ENCODE measurements around the gene CD27.
A peak's percentile ranks its signal among the peaks of the same experiment; 100 is the strongest.

Gene CD27

GRCh38 chr12:6438345-6438744 lies 6.4 kb upstream of the CD27 start:
- no peak for TF ChIP-seq EZH2phosphoT487 (conservative IDR thresholded peaks at IDR 0.05; ENCODE audit: low read length)
- no peak for TF ChIP-seq CTCF (IDR thresholded peaks at IDR 0.05; ENCODE audit: insufficient read depth, low read length, poor library complexity, severe bottlenecking)
- H3K27ac ChIP-seq (ENCODE audit: low read depth, low read length): no peak overlapping the region

DNA sequence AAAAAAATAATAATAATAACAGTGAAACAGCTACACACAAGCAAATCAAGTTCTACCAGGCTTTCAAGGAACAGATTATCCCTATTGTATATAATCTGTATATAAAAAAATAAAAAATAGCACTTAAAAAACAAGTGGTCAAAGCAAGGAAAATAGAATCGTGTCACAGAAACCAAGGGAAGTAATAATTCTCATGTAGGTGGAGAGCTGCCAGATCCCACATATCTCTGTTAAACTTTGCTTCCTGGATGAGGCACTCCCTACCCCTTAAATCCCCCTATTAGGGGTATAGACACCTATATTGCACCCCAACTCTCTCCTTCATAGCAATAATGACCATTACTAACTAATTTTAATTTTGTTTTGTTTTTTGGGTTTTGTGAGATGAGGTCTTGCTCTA lies 4.4 kb upstream of the CD27 start:
- Histone ChIP-seq H3K4me2 (ENCODE audit: low read depth, low read length, poor library complexity, severe bottlenecking) (no peak overlapping the region), H3K79me2 (ENCODE audit: insufficient read depth, low read length) (peaks cover 7% of the 10 kb centered on the region), H3F3A (ENCODE audit: insufficient read depth) (peaks cover 46% of the 10 kb centered on the region), H3K27ac (ENCODE audit: low read depth, low read length) (no peak overlapping the region), H3K4me3 (ENCODE audit: insufficient read depth, low read length, poor library complexity, severe bottlenecking) (no peak overlapping the region), H3K9me3 (ENCODE audit: insufficient read depth, low read length) (no peaks in the 10 kb centered on the region), H3K9me2 (replicated peaks; ENCODE audit: insufficient read depth, low read length) (no peaks in the 10 kb centered on the region), H3K9ac (ENCODE audit: low read length) (no peak overlapping the region), H3K36me3 (ENCODE audit: low read length) (no peaks in the 10 kb centered on the region), H2AFZ (ENCODE audit: low read depth, low read length, severe bottlenecking) (no peak overlapping the region), H3K27me3 (ENCODE audit: low read length) (no peaks in the 10 kb centered on the region), H4K20me1 (ENCODE audit: low read depth, low read length) (no peaks in the 10 kb centered on the region)
- TF ChIP-seq CTCF (IDR thresholded peaks at IDR 0.05; ENCODE audit: insufficient read depth, low read length, poor library complexity, severe bottlenecking) (no peak), EZH2phosphoT487 (conservative IDR thresholded peaks at IDR 0.05; ENCODE audit: low read length) (no peak)

More at GRCh38 chr12:6438345-6438744, 6.4 kb upstream of the CD27 start:
- Histone ChIP-seq H2AFZ (ENCODE audit: low read depth, low read length, severe bottlenecking) (no peak overlapping the region), H3K4me3 (ENCODE audit: insufficient read depth, low read length, poor library complexity, severe bottlenecking) (no peak overlapping the region), H3F3A (ENCODE audit: insufficient read depth) (peaks cover 35% of the 10 kb centered on the region), H3K9me2 (replicated peaks; ENCODE audit: insufficient read depth, low read length) (no peaks in the 10 kb centered on the region), H3K79me2 (ENCODE audit: insufficient read depth, low read length) (no peaks in the 10 kb centered on the region), H3K9ac (ENCODE audit: low read length) (no peak overlapping the region), H3K27me3 (ENCODE audit: low read length) (no peaks in the 10 kb centered on the region), H3K36me3 (ENCODE audit: low read length) (no peaks in the 10 kb centered on the region), H3K4me2 (ENCODE audit: low read depth, low read length, poor library complexity, severe bottlenecking) (no peak overlapping the region), H3K9me3 (ENCODE audit: insufficient read depth, low read length) (no peaks in the 10 kb centered on the region), H4K20me1 (ENCODE audit: low read depth, low read length) (no peaks in the 10 kb centered on the region)

DNA sequence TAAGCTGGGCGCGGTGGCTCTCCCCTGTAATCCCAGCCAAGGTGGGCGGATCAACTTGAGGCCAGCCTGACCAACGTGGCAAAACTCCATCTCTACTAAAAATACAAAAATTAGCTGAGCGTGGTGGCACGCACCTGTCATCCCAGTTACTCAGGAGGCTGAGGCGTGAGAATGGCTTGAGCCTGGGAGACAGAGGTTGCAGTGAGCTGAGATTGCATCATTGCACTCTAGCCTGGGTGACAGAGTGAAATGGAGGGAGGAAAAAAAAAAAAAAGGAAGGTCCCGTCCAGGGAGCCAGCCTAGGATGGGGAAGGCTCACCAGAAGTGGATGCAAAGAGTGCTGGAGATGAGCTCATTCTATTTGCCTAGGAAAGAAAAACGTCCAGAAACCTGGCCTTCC lies 1.9 kb upstream of the CD27 start:
- H3K36me3 ChIP-seq (ENCODE audit: low read length): no peaks in the 10 kb centered on the region
- H3K9me2 ChIP-seq (replicated peaks; ENCODE audit: insufficient read depth, low read length): no peaks in the 10 kb centered on the region
- no peaks in the 10 kb centered on the region for H4K20me1 ChIP-seq (ENCODE audit: low read depth, low read length)
- H3K4me3 ChIP-seq (ENCODE audit: insufficient read depth, low read length, poor library complexity, severe bottlenecking): peak overlapping the region; percentile 37
- H3F3A ChIP-seq (ENCODE audit: insufficient read depth): peaks cover 69% of the 10 kb centered on the region
- H3K27ac ChIP-seq (ENCODE audit: low read depth, low read length): peak overlapping the region; percentile 95
- H3K79me2 ChIP-seq (ENCODE audit: insufficient read depth, low read length): peaks cover 19% of the 10 kb centered on the region
- H3K9me3 ChIP-seq (ENCODE audit: insufficient read depth, low read length): no peaks in the 10 kb centered on the region
- H3K4me2 ChIP-seq (ENCODE audit: low read depth, low read length, poor library complexity, severe bottlenecking): peak overlapping the region; percentile 83
- H3K27me3 ChIP-seq (ENCODE audit: low read length): no peaks in the 10 kb centered on the region
- H3K9ac ChIP-seq (ENCODE audit: low read length): peak overlapping the region; percentile 91
- no peak for TF ChIP-seq EZH2phosphoT487 (conservative IDR thresholded peaks at IDR 0.05; ENCODE audit: low read length)
- no peak for TF ChIP-seq CTCF (IDR thresholded peaks at IDR 0.05; ENCODE audit: insufficient read depth, low read length, poor library complexity, severe bottlenecking)
- H2AFZ ChIP-seq (ENCODE audit: low read depth, low read length, severe bottlenecking): no peak overlapping the region

All from SU-DHL-6 (cell line).